Ascending aorta (tissue), 2 donors: ENCODE data around the gene OR3A3. TPM values are rescaled to one million over a fixed set of nuclear protein-coding genes. Genes with fewer than 3 reads are reported as not detected.

Experiments
- DNase-seq, 2 donors: peaks; one replicate each; pipeline ENCODE4 v3.0.0-alpha.2; 2019; ENCODE audit warnings: low spot score in 2 of 2
- H3K27ac ChIP-seq, 2 donors: fragments of 200-600 bp; sonication (generic); one replicate each; pipeline ENCODE4 v1.5.1; 2016 to 2017; ENCODE audit warnings: mild to moderate bottlenecking in 1 of 2
- H3K27me3 ChIP-seq: fragments of 200-600 bp; sonication (generic); one replicate; pipeline ENCODE4 v1.5.1; 2017
- H3K36me3 ChIP-seq, 2 donors: fragments of 200-600 bp; sonication (generic); one replicate each; pipeline ENCODE4 v1.5.1; 2016
- H3K4me1 ChIP-seq, 2 donors: fragments of 200-600 bp; sonication (generic); one replicate each; pipeline ENCODE4 v1.5.1; 2016 to 2017; ENCODE audit warnings: mild to moderate bottlenecking in 1 of 2
- H3K4me3 ChIP-seq, 2 donors: fragments of 200-600 bp; sonication (generic); one replicate each; pipeline ENCODE4 v1.5.1; 2016 to 2017; ENCODE audit warnings: mild to moderate bottlenecking in 1 of 2
- H3K9me3 ChIP-seq, 2 donors: fragments of 200-600 bp; sonication (generic); one replicate each; pipeline ENCODE4 v1.5.1; 2016
- intact Hi-C: fragments of 100-400 bp; cut with DNase I; formaldehyde crosslinking; loops from one replicate; pipeline ENCODE4 v1.15.1; 2023
- total RNA-seq: library from RNA; depleted of rRNA; stranded (reverse); fragments of >200 nt; gene quantifications from one replicate; pipeline ENCODE4 v1.1.0, GENCODE V29; 2016
- TF ChIP-seq, protein P1 (sequence below), 3 experiments: fragments of 200-600 bp in 2 of 3; fragments of 450-650 bp in 1 of 3; sonication (generic) in 2 of 3; IDR thresholded peaks; one replicate each; pipeline ENCODE4 v1.5.1; 2016 to 2019; ENCODE audit warnings: antibody characterized with exemption in 3 of 3, mild to moderate bottlenecking in 1 of 3, moderate library complexity in 1 of 3

Gene OR3A3
- total RNA-seq, 1 donor from 2014 or later, result not detected

DNA sequence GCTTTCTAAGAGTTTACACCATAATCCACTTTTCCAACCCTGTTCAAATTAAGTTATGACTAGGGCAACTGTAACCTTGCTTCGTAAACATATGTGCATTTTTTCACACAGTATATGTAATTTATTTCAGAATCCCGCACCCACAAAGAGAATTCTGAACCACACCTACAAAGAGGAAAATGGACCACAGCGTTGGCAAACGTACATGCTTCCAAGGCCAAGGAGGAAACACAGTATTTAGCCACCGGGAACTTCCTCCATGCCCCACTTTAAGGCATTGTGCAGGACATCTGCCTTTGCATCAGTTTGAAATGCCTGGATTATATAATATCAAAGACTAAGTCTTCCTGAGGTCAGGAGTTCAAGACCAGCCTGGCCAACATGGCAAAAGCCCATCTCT is 58.4 kb downstream of the OR3A3 start:
- H3K9me3 ChIP-seq, result no peaks in the 10 kb centered on the region
- intact Hi-C loops, result no loop called here
- TF ChIP-seq, protein P1, sequence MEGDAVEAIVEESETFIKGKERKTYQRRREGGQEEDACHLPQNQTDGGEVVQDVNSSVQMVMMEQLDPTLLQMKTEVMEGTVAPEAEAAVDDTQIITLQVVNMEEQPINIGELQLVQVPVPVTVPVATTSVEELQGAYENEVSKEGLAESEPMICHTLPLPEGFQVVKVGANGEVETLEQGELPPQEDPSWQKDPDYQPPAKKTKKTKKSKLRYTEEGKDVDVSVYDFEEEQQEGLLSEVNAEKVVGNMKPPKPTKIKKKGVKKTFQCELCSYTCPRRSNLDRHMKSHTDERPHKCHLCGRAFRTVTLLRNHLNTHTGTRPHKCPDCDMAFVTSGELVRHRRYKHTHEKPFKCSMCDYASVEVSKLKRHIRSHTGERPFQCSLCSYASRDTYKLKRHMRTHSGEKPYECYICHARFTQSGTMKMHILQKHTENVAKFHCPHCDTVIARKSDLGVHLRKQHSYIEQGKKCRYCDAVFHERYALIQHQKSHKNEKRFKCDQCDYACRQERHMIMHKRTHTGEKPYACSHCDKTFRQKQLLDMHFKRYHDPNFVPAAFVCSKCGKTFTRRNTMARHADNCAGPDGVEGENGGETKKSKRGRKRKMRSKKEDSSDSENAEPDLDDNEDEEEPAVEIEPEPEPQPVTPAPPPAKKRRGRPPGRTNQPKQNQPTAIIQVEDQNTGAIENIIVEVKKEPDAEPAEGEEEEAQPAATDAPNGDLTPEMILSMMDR (IDR thresholded peaks at IDR 0.05), result no peak

DNA sequence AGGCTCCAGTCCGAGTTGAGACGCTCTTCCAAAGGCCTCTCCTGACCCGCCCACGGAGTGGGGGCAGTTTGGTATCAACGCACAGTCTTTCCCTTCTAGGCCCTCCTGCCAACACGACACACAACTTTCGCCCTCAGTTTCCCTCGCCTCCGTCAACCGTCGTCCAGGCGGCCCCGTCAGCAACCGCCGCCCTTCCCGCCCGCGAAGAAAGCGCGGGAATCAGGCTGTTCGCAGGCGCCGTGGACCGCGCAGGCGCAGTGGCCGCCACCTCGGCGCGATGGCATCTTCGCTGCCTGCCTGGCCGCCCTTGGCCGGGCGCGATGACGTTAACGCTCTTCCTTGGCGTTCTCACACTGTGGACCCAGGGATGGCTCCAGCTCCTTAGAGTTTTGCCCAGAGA is 60.4 kb downstream of the OR3A3 start, which contains the start of gene SPATA22:
SPATA22 (minus strand) TSS at position 221 of the 400 bp plus-strand sequence. CDS start 2,494 bp downstream, outside the sequence.
- intact Hi-C loops, result no loop called here
- Histone ChIP-seq H3K27ac (no peak within 1 kb of the TSS), H3K4me1 (no peaks in the 10 kb centered on the region), H3K4me3 (no peak within 1 kb of the TSS), H3K36me3 (no peaks in the 10 kb centered on the region), H3K9me3 (no peaks in the 10 kb centered on the region), H3K27me3 (no peaks in the 10 kb centered on the region)
- TF ChIP-seq, protein P1 (IDR thresholded peaks at IDR 0.05), result no peak
- DNase-seq, result no peak

More for the DNA sequence above, 58.4 kb downstream of the OR3A3 start:
- Histone ChIP-seq H3K4me3 (no peak overlapping the region), H3K36me3 (no peaks in the 10 kb centered on the region), H3K4me1 (no peaks in the 10 kb centered on the region), H3K27ac (no peak overlapping the region), H3K27me3 (no peaks in the 10 kb centered on the region)
- DNase-seq, result no peak

DNA sequence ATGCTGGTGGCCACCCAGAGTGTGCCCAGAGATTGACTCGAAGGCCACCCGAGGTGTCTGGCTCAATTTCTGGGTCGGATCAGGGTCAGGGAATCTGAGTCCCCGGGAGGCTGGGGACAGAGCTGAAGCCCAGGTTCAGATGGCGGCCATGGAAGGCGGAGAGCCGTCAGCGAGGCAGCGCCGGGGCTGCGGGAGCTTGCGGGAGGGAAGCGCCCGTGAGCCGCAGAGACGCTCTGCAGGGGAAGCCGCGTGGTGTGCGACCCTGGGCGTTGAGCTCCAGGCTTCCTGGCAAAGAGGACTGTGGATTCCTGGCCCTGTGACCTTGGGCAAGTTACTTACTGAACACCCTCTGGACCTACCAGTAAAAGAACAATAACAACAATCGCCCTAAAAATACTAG is 61.0 kb downstream of the OR3A3 start:
- Histone ChIP-seq H3K27me3 (no peaks in the 10 kb centered on the region), H3K9me3 (no peaks in the 10 kb centered on the region), H3K36me3 (no peaks in the 10 kb centered on the region), H3K4me3 (no peak overlapping the region), H3K4me1 (no peaks in the 10 kb centered on the region), H3K27ac (no peak overlapping the region)
- TF ChIP-seq, protein P1 (IDR thresholded peaks at IDR 0.05), result no peak
- DNase-seq, result no peak
- intact Hi-C loops, result no loop called here

Other genes with a start within 250 kb of the OR3A3 start
- not detected for gene OR1A2, start 213.9 kb upstream of the OR3A3 start, total RNA-seq
- gene OR1A1, start 203.7 kb upstream of the OR3A3 start, total RNA-seq, result not detected
- not detected for gene OR3A1, start 113.0 kb upstream of the OR3A3 start, total RNA-seq
- gene OR3A2, start 25.1 kb upstream of the OR3A3 start, total RNA-seq, result not detected
- not detected for gene OR1E1, start 13.0 kb upstream of the OR3A3 start, total RNA-seq
- gene OR1E2, start 22.5 kb downstream of the OR3A3 start, total RNA-seq, result not detected
- gene SPATA22, start 60.4 kb downstream of the OR3A3 start, total RNA-seq, result not detected
- gene ASPA, start 64.6 kb downstream of the OR3A3 start, total RNA-seq, result 0.11 TPM
- gene TRPV3, start 146.4 kb downstream of the OR3A3 start, total RNA-seq, result 0.11 TPM
- gene TRPV1, start 198.0 kb downstream of the OR3A3 start, total RNA-seq, result 15.9 TPM
- 0.32 TPM for gene SHPK, start 224.9 kb downstream of the OR3A3 start, total RNA-seq
- gene CTNS, start 225.4 kb downstream of the OR3A3 start, total RNA-seq, result 16.7 TPM